GM12873 (cell line): ENCODE measurements around the gene DPPA2.

ENCODE experiments used
- CTCF ChIP-seq: IDR thresholded peaks from 2 replicates; pipeline ENCODE4 v1.5.1; 2012; ENCODE audit warnings: low read depth, mild to moderate bottlenecking, moderate library complexity, low read length, control low read depth; ENCODE audit not compliant: insufficient read depth; ENCODE audit errors: missing control alignments

DPPA2 gene

DNA sequence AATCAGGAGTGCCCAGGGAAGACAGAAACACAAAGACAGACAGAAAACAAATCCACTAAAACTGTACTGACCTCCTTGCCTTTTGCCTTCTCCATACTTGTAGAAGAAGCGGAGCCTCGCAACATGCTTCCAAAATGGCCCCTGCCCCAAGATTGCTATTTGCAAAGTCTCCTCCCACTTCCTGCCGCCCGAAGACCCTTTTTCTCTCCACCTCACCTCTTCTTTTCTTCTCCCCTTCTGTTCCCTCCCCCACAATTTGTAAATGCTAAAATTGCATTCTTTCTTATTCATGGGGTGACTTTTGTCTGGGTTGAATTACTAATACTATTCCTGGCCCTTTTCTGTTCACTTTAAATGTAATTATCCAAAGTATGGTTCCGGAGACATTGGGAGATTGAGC is 21.1 kb upstream of the DPPA2 start, which contains the start of gene DPPA4:
Gene DPPA4 (minus strand): TSS at position 154 of the 400 bp plus-strand sequence. CDS start 29 bp downstream, at position 125.
- TF ChIP-seq CTCF, result no peak

DNA sequence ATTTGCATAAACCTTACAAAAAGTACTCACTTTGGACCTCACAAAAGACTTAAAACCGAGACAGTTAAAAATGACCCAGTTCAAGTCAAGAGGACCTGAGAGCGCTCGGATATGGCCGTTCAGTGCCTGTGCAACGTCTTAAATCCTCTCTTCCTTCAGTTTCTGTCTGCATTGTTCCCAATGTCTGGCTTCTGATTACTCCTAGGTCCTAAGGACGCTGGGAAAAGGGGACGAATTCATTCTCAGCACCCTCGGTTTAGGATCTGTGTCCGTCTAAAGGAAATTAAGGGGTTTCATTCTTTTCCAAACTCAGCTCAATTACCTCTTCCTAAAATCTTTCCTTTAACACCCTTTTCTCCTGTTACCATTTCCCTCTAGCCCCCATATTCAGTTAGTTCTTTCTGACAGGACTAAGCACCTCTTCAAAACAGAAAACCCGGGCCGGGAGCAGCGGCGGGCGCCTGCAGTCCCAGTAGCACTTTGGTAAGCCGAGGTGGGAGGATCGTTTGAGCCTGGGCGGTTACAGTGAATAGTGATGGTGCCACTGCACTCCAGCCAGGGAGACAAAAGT is 20.1 kb upstream of the DPPA2 start:
- TF ChIP-seq CTCF, result no peak

- TF ChIP-seq CTCF, result no peak
These were observed 18.3 kb upstream of the DPPA2 start for GRCh38 chr3:109334572-109334971.

DNA sequence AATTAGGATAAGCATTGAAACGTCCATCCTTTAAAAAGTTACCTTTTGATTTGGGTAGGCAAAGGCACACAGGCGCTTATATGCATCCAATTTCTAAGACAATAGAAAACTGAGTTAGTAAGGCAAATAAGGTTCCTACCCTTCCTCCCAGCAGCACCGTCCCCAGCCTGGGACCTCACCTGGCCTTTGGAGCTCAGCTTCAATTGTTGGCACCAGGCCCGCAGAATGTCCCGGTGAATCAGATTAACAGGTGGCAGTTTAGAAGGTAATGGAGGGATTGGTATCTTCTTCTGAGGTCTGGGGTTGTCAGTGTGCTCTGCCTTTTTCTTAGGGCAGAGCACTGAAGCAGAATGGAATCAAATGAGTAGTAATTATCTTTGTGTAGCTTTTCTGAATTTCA is 15.4 kb upstream of the DPPA2 start:
- no peak for TF ChIP-seq CTCF

DNA sequence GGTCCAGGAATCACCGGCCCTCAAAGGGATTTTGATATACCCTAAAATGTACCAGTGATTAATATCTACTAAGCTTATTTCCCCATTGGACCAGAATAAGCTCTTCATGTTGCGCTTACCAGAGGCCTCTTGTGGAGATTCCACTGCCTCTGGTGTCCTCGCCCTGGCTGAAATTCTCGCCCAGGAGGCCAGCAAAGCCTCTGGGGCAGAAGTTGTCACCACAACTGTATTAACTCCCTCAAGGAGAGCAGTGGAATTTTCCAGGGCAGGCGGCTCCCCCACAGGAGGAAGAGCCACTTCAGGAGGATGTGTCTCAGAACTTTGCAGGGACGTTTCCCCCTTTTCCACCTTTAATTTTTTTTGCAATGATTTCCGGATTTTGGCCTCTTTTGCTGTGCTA is 14.1 kb upstream of the DPPA2 start:
- no peak for TF ChIP-seq CTCF

GRCh38 chr3:109328202-109328601 is 11.9 kb upstream of the DPPA2 start:
- no peak for TF ChIP-seq CTCF

GRCh38 chr3:109325657-109326056 is 9.3 kb upstream of the DPPA2 start:
- TF ChIP-seq CTCF, result no peak
